Medulla oblongata (tissue), 1 donor: ENCODE measurements around the gene LRPAP1.
A peak's percentile ranks its signal among the peaks of the same experiment; 100 is the strongest.

Source experiments
- DNase-seq: peaks from one replicate; pipeline ENCODE4 v3.0.0-alpha.2; 2015; ENCODE audit errors: extremely low spot score

LRPAP1 gene

GRCh38 chr4:3485886-3486540, 46.2 kb downstream of the LRPAP1 start:
- DNase-seq = no peak

GRCh38 chr4:3485011-3485791, 47.0 kb downstream of the LRPAP1 start:
- no peak for DNase-seq

GRCh38 chr4:3484057-3484973, 47.9 kb downstream of the LRPAP1 start:
- peak; percentile 37 for DNase-seq

- DNase-seq = peak; percentile 40
Observed at GRCh38 chr4:3483471-3483921, 48.7 kb downstream of the LRPAP1 start.

GRCh38 chr4:3482707-3483106, 49.5 kb downstream of the LRPAP1 start:
- DNase-seq = no peak

- no peak for DNase-seq
Observed at GRCh38 chr4:3481783-3482393, 50.3 kb downstream of the LRPAP1 start.

GRCh38 chr4:3481113-3481531, 51.1 kb downstream of the LRPAP1 start:
- DNase-seq = no peak

- peak; percentile 64 for DNase-seq
Observed at GRCh38 chr4:3480528-3481112, 51.6 kb downstream of the LRPAP1 start.

- DNase-seq = no peak
Observed at GRCh38 chr4:3479358-3480101, 52.7 kb downstream of the LRPAP1 start.

GRCh38 chr4:3478446-3479357, 53.5 kb downstream of the LRPAP1 start:
- no peak for DNase-seq

- DNase-seq = no peak
Observed at GRCh38 chr4:3477750-3478430, 54.3 kb downstream of the LRPAP1 start.

GRCh38 chr4:3476936-3477749, 55.1 kb downstream of the LRPAP1 start:
- DNase-seq = no peak

GRCh38 chr4:3476341-3476747, 55.9 kb downstream of the LRPAP1 start:
- no peak for DNase-seq

GRCh38 chr4:3475713-3476260, 56.4 kb downstream of the LRPAP1 start:
- no peak for DNase-seq

GRCh38 chr4:3475041-3475712, 57.0 kb downstream of the LRPAP1 start:
- no peak for DNase-seq

- DNase-seq = peak; percentile 15
Observed at GRCh38 chr4:3473996-3474765, 58.0 kb downstream of the LRPAP1 start.
